ENCODE measurements around the gene ZMIZ1. TPM values are rescaled to one million over a fixed set of nuclear protein-coding genes. Genes with fewer than 3 reads are reported as not detected.

Gene ZMIZ1
- polyA plus RNA-seq, 3 donors = 3.3 to 64.6 (median 8.9) TPM

- Histone ChIP-seq H3K9ac (ENCODE audit: insufficient read depth, low read length, poor library complexity, severe bottlenecking) (peak overlapping the region; percentile 95), H2AFZ (ENCODE audit: insufficient read depth, low read depth, low read length, poor library complexity, severe bottlenecking) (no peak overlapping the region), H3K36me3 (replicated peaks in 1 of 2; ENCODE audit: control insufficient read depth in 1 of 2, insufficient read depth in 2 of 2, low read length in 2 of 2) (no peaks in the 10 kb centered on the region), H3K79me2 (ENCODE audit: insufficient read depth, low read length) (peaks cover 51% of the 10 kb centered on the region), H3K27ac (ENCODE audit: low read depth in 1 of 2, low read length in 2 of 2) (peak overlapping the region; percentile 87 to 95), H4K20me1 (ENCODE audit: insufficient read depth, low read length) (peaks cover 48% of the 10 kb centered on the region), H3K4me3 (replicated peaks in 1 of 3; ENCODE audit: low read depth in 2 of 3, low read length in 3 of 3) (peak overlapping the region; percentile 51 to 75 (median 57)), H3K4me2 (replicated peaks; ENCODE audit: extremely low read depth, low read length, poor library complexity, severe bottlenecking) (peak overlapping the region; percentile 75), H3K27me3 (ENCODE audit: control insufficient read depth in 2 of 2, insufficient read depth in 2 of 2, low read length in 2 of 2) (no peaks in the 10 kb centered on the region), H3K9me3 (replicated peaks in 1 of 2; ENCODE audit: control insufficient read depth in 1 of 2, insufficient read depth in 1 of 2, low read length in 2 of 2) (no peaks in the 10 kb centered on the region), H3K4me1 (ENCODE audit: control insufficient read depth in 1 of 2, insufficient read depth in 2 of 2, low read length in 2 of 2) (peaks cover 82 to 88% of the 10 kb centered on the region in 2 donors)
- DNase-seq = no peak
- peaks cover 0 to 2% (median 0%) of the 10 kb centered on the region in 7 donors for H3K9me3 Mint-ChIP-seq
- H3K4me1 Mint-ChIP-seq = peaks cover 82% of the 10 kb centered on the region
- no peak for TF ChIP-seq CTCF (IDR thresholded peaks at IDR 0.05)
- H3K4me3 Mint-ChIP-seq = peak overlapping the region; percentile 79 to 81
- 23% methylated on average over 3 of the region's 5 CpGs for WGBS (ENCODE audit: insufficient coverage)
- intact Hi-C loops (cut with micrococcal nuclease) = loop anchor here (2.0 to 10.0 kb wide), 5 partner anchors 25 to 267 kb away; partner anchors contain the start of gene ZCCHC24 (in 1 of the 2)
- H3K27ac Mint-ChIP-seq = peak overlapping the region; percentile 91 to 98 (median 96)
- peaks cover 0 to 2% (median 2%) of the 10 kb centered on the region in 3 donors for H3K27me3 Mint-ChIP-seq (ENCODE audit: low read depth in 3 of 3)
- H3K36me3 Mint-ChIP-seq = peaks cover 59 to 63% of the 10 kb centered on the region in 2 donors
Observed at GRCh38 chr10:79241629-79241989, 172.8 kb downstream of the ZMIZ1 start.

GRCh38 chr10:79241990-79242619, 173.3 kb downstream of the ZMIZ1 start:
- Histone ChIP-seq H3K4me3 (replicated peaks in 1 of 3; ENCODE audit: low read depth in 2 of 3, low read length in 3 of 3) (peak overlapping the region; percentile 51 to 75 (median 57)), H2AFZ (ENCODE audit: insufficient read depth, low read depth, low read length, poor library complexity, severe bottlenecking) (no peak overlapping the region), H3K79me2 (ENCODE audit: insufficient read depth, low read length) (peaks cover 56% of the 10 kb centered on the region), H3K27me3 (ENCODE audit: control insufficient read depth in 2 of 2, insufficient read depth in 2 of 2, low read length in 2 of 2) (no peaks in the 10 kb centered on the region), H3K27ac (ENCODE audit: low read depth in 1 of 2, low read length in 2 of 2) (peak overlapping the region; percentile 87 to 95), H3K4me2 (replicated peaks; ENCODE audit: extremely low read depth, low read length, poor library complexity, severe bottlenecking) (peak overlapping the region; percentile 75), H3K4me1 (ENCODE audit: control insufficient read depth in 1 of 2, insufficient read depth in 2 of 2, low read length in 2 of 2) (peaks cover 82 to 88% of the 10 kb centered on the region in 2 donors), H3K9me3 (replicated peaks in 1 of 2; ENCODE audit: control insufficient read depth in 1 of 2, insufficient read depth in 1 of 2, low read length in 2 of 2) (no peaks in the 10 kb centered on the region), H4K20me1 (ENCODE audit: insufficient read depth, low read length) (peaks cover 43% of the 10 kb centered on the region), H3K9ac (ENCODE audit: insufficient read depth, low read length, poor library complexity, severe bottlenecking) (peak overlapping the region; percentile 95), H3K36me3 (replicated peaks in 1 of 2; ENCODE audit: control insufficient read depth in 1 of 2, insufficient read depth in 2 of 2, low read length in 2 of 2) (no peaks in the 10 kb centered on the region)
- peaks cover 0 to 2% (median 0%) of the 10 kb centered on the region in 7 donors for H3K9me3 Mint-ChIP-seq
- TF ChIP-seq CTCF (IDR thresholded peaks at IDR 0.05) = no peak
- peak overlapping the region; percentile 79 to 81 for H3K4me3 Mint-ChIP-seq
- peak overlapping the region; percentile 91 to 98 (median 96) for H3K27ac Mint-ChIP-seq
- DNase-seq = peak; percentile 91 to 96 (median 93)
- 1% methylated on average over 25 of the region's 36 CpGs for WGBS (ENCODE audit: insufficient coverage)
- peaks cover 54 to 63% of the 10 kb centered on the region in 2 donors for H3K36me3 Mint-ChIP-seq
- intact Hi-C loops (cut with micrococcal nuclease) = loop anchor here (2.0 to 10.0 kb wide), 5 partner anchors 25 to 267 kb away; partner anchors contain the start of gene ZCCHC24 (in 1 of the 2)
- H3K27me3 Mint-ChIP-seq (ENCODE audit: low read depth in 3 of 3) = peaks cover 0 to 2% (median 0%) of the 10 kb centered on the region in 3 donors
- H3K4me1 Mint-ChIP-seq = peaks cover 82% of the 10 kb centered on the region
